ENCODE data around the gene WDPCP.

Gene WDPCP

DNA sequence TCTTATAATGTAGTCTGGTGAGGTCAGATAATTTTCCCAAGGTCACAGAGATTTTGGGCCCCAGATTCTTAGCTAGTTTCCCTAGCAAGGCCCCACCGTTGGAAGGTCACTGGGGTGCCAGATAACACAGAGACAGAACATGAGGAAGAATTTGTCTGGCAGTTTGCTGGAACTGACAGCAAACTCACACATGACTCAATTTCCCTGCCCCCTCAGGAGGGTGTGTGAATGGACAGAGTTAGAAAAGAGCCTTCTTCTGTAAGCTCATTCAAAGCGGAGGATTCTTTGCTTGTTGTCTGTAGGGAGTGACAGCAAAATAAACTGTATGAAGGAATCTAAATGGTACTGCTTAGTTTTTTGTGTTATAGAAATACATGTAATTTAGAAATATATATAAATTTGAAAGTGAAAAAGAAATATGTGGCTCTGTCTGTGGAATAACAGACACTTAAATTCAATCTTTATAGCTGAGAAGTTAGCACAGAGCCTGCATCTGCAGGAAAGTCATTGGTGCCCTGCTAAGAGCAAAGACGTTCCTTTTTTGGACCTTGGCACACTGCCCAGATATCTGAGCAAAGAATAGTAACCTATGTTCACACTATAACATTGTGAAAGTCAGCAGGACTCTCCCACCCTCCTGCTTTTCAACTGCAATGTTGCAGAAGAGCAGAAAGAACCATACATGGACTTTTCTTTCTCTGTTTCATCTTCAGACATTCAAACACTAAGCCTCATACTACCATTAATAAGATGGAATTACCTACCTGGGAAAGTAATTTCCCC lies 2.5 kb upstream of the WDPCP start:
- no peak for DNase-seq (ENCODE audit: extremely low spot score)
- TF ChIP-seq, protein P1, sequence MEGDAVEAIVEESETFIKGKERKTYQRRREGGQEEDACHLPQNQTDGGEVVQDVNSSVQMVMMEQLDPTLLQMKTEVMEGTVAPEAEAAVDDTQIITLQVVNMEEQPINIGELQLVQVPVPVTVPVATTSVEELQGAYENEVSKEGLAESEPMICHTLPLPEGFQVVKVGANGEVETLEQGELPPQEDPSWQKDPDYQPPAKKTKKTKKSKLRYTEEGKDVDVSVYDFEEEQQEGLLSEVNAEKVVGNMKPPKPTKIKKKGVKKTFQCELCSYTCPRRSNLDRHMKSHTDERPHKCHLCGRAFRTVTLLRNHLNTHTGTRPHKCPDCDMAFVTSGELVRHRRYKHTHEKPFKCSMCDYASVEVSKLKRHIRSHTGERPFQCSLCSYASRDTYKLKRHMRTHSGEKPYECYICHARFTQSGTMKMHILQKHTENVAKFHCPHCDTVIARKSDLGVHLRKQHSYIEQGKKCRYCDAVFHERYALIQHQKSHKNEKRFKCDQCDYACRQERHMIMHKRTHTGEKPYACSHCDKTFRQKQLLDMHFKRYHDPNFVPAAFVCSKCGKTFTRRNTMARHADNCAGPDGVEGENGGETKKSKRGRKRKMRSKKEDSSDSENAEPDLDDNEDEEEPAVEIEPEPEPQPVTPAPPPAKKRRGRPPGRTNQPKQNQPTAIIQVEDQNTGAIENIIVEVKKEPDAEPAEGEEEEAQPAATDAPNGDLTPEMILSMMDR (IDR thresholded peaks at IDR 0.05; ENCODE audit: control extremely low read depth, extremely low read depth, low read depth, missing control alignments), result no peak
- POLR2A ChIA-PET, result no interaction called here
- CTCF ChIA-PET, result interaction anchor here (1.5 kb wide), 1 partner anchor 17 kb away, joined by 4 read pairs; no protein-coding TSS in a partner anchor

- ChIA-PET CTCF (interaction anchor here (1.5 to 2.4 kb wide), 3 partner anchors 15 to 1133 kb away, joined by 3 to 8 read pairs (median 4); no protein-coding TSS in a partner anchor), POLR2A (interaction anchor here (0.6 kb wide), 2 partner anchors 613 to 1465 kb away, joined by 3 to 9 read pairs; no protein-coding TSS in a partner anchor)
- DNase-seq (ENCODE audit: extremely low spot score), result no peak
- TF ChIP-seq, protein P1 (IDR thresholded peaks at IDR 0.05; ENCODE audit: control extremely low read depth, extremely low read depth, low read depth, missing control alignments), result no peak
Observed at GRCh38 chr2:63589148-63589958, 1.1 kb upstream of the WDPCP start.

DNA sequence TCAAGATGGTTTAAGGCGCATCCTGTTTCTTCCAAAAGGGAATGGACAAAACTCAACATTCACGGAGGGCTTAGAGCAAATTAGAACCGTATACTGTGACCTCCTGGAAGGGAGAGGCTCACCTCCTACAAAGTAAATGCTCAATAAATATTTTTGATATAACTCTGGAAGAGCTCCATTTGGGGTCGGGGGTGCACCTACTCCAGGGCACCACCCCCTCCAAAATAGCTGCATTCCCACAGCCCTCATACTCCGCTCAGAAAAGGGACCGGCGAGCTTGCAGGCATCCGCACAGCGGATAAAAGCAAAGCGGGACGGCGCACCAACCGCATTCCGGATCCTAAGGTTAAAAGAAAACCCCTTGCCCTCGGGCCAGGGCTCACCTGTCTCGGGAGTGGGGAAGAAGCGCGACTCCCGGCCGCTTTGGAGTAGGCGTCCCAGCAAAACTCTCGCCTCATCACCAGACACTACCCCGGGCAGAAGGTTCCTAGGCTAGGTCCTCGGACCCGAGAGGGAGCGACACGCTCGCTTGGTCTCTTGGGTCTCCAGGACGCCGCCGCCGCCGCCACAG lies 378 bp downstream of the WDPCP start:
- TF ChIP-seq, protein P1 (IDR thresholded peaks at IDR 0.05; ENCODE audit: control extremely low read depth, extremely low read depth, low read depth, missing control alignments), result no peak
- DNase-seq (ENCODE audit: extremely low spot score), result no peak
- POLR2A ChIA-PET, result interaction anchor here (0.8 kb wide), 1 partner anchor 12 kb away, joined by 4 read pairs; no protein-coding TSS in a partner anchor
- CTCF ChIA-PET, result interaction anchor here (1.1 to 2.4 kb wide), 4 partner anchors 12 to 1131 kb away, joined by 3 to 8 read pairs (median 3); no protein-coding TSS in a partner anchor

- DNase-seq (ENCODE audit: extremely low spot score), result no peak
- TF ChIP-seq, protein P1 (IDR thresholded peaks at IDR 0.05; ENCODE audit: control extremely low read depth, extremely low read depth, low read depth, missing control alignments), result no peak
- CTCF ChIA-PET, result no interaction called here
- POLR2A ChIA-PET, result no interaction called here
Observed at GRCh38 chr2:63582873-63583272, 5.4 kb downstream of the WDPCP start.

DNA sequence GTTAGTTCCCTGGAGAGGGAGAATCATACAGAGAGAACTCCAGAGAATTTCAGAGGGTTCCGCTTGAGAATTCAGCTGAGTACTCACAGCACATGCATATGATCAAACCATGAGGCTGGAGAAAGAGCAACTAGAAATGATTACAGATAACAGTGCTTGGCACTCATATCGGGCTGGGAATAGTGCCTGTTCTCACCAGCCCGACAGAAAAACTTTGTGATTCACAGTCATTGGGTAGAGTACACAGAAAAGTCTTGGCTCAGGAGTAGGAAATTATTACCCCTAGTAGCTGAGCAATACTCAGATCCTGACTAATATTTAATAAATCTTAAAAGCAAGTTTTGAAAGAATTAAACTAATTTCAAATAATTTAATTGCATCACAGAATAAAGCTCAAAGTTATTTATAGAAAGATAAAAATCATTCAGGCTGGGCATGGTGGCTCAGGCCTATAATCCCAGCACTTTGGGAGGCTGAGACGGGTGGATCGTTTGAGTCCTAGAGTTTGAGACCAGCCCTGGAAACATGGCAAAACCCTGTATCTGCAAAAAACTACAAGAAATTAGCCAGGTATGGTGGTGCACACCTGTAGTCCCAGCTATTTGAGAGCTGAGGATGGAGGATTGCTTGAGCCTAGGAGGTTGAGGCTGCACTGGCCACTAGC lies 6.8 kb downstream of the WDPCP start:
- POLR2A ChIA-PET, result interaction anchor here (0.6 kb wide), 1 partner anchor 284 kb away, joined by 7 read pairs; no protein-coding TSS in a partner anchor
- no peak for DNase-seq (ENCODE audit: extremely low spot score)
- CTCF ChIA-PET, result interaction anchor here (1.1 kb wide), 1 partner anchor 14 kb away, joined by 3 read pairs; no protein-coding TSS in a partner anchor
- TF ChIP-seq, protein P1 (IDR thresholded peaks at IDR 0.05; ENCODE audit: control extremely low read depth, extremely low read depth, low read depth, missing control alignments), result no peak

All from GM10248 (cell line).